ENCODE data around the gene KIR2DL4.
"Not testable (repeated sequence)": the region's sequence is repeated elsewhere in the genome, so short reads cannot be mapped to it uniquely, and the experiment has no call there.

Gene KIR2DL4

GRCh38 chr19:54803410-54803809 lies at the start of gene KIR2DL4:
Gene KIR2DL4 (plus strand): TSS chr19:54803610. CDS start chr19:54803652, 42 bp downstream.
- no peak for DNase-seq (ENCODE audit: low read depth)

DNA sequence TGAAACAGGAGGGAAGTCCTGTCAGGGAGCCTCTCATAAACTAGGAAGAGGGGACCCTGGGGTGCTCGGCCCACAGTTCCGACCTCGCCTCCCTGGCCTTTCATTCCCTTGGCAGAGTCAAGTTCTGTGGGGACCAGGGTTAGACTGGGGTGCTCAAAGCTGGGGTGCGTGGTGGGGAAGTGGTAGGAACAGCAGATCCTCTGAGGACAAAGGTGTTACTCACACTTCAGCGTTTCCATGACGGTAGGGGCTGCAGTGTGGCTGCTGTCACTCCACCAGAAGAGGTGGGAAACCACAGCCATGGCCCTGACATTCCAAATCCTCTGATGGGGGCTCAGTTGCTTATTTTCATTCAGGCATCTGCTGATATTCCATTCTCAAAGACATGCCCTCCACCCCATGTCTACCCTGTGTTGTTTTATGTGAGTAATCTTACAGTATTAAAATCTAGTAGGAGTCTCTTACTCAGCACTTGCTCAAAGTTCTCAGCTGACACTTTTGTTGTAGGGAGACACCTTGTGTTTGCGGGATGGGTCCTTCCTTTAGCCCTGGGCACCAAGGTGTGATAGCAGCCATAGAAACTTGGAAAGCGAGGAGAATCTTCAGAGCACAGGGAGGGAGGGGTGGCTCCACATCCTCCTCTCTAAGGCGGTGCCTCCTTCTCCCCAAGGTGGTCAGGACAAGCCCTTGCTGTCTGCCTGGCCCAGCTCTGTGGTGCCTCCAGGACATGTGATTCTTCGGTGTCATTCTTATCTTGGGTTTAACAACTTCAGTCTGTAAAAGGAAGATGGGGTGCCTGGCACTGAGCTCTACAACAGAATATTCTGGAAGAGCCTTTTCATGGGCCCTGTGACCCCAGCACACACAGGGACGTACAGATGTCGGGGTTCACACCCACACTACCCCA lies 47.0 kb upstream of the KIR2DL4 start:
- not testable (repeated sequence) for DNase-seq (ENCODE audit: low read depth)

- DNase-seq (ENCODE audit: low read depth), result not testable (repeated sequence)
These were observed 44.8 kb upstream of the KIR2DL4 start for GRCh38 chr19:54758577-54758976.

- not testable (repeated sequence) for DNase-seq (ENCODE audit: low read depth)
These were observed 39.2 kb upstream of the KIR2DL4 start for GRCh38 chr19:54764219-54764618.

DNA sequence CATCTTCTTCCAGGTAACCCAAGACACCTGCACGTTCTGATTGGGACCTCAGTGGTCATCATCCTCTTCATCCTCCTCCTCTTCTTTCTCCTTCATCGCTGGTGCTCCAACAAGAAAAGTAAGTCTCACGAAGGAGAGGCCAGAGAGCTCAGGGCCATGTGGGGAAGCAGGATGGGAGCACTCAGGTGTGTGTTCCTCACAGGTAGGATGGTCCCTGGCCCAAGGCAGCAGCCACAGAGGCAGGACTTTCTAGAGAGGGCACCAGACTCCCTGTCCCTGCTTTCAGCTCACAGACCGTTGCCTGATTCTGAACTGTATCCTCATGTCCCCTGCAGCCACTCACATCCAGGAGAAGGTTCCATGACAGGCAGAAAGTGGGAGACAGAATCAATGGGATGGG lies 36.9 kb upstream of the KIR2DL4 start:
- not testable (repeated sequence) for DNase-seq (ENCODE audit: low read depth)

- DNase-seq (ENCODE audit: low read depth), result not testable (repeated sequence)
These were observed 33.8 kb upstream of the KIR2DL4 start, which contains the start of gene KIR2DL1 for GRCh38 chr19:54769646-54770045. Gene KIR2DL1 (plus strand): TSS chr19:54769793. CDS start chr19:54769851, 58 bp downstream.

- not testable (repeated sequence) for DNase-seq (ENCODE audit: low read depth)
These were observed 32.9 kb upstream of the KIR2DL4 start for GRCh38 chr19:54770511-54770910.

- not testable (repeated sequence) for DNase-seq (ENCODE audit: low read depth)
These were observed 32.1 kb upstream of the KIR2DL4 start for GRCh38 chr19:54771018-54771960.

DNA sequence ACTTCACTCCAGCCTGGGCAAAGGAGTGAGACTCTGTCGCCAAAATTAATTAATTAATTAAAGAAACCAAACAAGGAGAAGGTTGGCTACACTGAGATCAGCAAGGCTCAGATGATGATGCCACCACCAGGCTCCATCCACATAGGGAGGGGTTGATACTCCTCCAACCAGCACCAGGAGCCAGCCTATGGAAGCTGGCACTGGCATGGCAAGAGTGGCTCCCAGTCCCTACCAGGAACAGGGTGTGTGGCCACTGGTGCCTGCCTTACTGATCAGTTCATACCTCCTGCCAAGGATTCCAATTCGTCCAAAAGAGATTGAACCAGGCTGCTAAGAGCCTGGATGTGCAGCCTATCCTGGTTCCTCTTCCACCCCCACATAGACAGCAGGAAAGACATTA lies 30.7 kb upstream of the KIR2DL4 start:
- DNase-seq (ENCODE audit: low read depth), result not testable (repeated sequence)

DNA sequence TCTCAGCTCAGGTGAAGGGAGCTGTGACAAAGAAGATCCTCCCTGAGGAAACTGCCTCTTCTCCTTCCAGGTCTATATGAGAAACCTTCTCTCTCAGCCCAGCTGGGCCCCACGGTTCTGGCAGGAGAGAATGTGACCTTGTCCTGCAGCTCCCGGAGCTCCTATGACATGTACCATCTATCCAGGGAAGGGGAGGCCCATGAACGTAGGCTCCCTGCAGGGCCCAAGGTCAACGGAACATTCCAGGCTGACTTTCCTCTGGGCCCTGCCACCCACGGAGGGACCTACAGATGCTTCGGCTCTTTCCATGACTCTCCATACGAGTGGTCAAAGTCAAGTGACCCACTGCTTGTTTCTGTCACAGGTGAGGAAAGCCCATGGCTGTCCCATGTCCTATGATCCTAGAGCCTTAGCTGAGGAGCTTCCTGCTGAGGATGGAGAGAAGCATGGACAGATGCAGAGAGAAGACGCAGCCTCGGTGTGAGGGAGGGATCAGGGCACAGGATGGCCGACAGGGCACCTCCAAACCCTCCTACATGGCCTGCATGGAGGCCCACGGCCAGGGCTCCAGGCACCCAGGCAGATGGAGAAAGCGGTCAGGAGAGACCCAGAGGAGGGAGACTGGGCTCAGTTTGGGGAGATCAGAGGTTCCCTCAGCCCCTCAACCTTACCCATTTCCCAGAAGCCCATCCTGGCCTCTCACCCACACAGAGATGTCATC lies 28.2 kb upstream of the KIR2DL4 start:
- DNase-seq (ENCODE audit: low read depth), result not testable (repeated sequence)

GRCh38 chr19:54775830-54776229 lies 27.6 kb upstream of the KIR2DL4 start:
- not testable (repeated sequence) for DNase-seq (ENCODE audit: low read depth)

GRCh38 chr19:54777851-54778250 lies 25.6 kb upstream of the KIR2DL4 start:
- DNase-seq (ENCODE audit: low read depth), result not testable (repeated sequence)

DNA sequence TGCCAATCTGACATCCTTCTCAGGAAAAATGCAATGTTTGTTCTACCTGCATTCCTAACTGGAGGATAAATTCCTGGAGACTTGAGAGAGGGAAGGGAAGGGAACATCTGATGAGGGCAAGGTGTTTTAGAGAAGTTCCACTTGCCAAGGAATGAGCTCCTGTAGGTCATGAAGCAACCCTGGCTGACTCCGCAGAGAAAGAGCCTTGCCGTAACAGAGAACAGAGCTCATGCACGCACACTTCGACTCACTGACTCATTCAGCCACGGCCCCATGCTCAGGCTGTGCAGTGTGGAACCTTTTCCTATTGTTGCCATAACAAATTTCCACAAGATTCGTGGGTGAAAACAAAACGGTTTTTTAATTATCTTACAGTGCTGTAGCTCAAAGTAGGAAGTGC lies 24.5 kb upstream of the KIR2DL4 start:
- DNase-seq (ENCODE audit: low read depth), result not testable (repeated sequence)

DNA sequence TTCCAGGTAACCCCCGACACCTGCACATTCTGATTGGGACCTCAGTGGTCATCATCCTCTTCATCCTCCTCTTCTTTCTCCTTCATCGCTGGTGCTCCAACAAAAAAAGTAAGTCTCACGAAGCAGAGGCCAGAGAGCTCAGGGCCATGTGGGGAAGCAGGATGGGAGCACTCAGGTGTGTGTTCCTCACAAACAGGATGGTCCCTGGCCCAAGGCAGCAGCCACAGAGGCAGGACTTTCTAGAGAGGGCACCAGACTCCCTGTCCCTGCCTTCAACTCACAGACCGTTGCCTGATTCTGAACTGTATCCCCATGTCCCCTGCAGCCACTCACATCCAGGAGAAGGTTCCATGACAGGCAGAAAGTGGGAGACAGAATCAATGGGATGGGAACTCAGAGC lies 20.5 kb upstream of the KIR2DL4 start:
- not testable (repeated sequence) for DNase-seq (ENCODE audit: low read depth)

- not testable (repeated sequence) for DNase-seq (ENCODE audit: low read depth)
These were observed 17.2 kb upstream of the KIR2DL4 start for GRCh38 chr19:54786091-54786723.

DNA sequence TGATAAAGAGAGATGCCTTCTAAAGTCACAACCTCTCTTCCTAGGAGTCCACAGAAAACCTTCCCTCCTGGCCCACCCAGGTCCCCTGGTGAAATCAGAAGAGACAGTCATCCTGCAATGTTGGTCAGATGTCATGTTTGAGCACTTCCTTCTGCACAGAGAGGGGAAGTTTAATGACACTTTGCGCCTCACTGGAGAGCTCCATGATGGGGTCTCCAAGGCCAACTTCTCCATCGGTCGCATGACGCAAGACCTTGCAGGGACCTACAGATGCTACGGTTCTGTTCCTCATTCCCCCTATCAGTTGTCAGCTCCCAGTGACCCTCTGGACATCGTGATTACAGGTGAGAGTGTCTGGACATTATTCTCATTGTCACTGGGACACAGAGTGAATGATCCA lies 15.3 kb upstream of the KIR2DL4 start:
- DNase-seq (ENCODE audit: low read depth), result not testable (repeated sequence)

GRCh38 chr19:54790711-54791110 lies 12.7 kb upstream of the KIR2DL4 start:
- DNase-seq (ENCODE audit: low read depth), result no peak

DNA sequence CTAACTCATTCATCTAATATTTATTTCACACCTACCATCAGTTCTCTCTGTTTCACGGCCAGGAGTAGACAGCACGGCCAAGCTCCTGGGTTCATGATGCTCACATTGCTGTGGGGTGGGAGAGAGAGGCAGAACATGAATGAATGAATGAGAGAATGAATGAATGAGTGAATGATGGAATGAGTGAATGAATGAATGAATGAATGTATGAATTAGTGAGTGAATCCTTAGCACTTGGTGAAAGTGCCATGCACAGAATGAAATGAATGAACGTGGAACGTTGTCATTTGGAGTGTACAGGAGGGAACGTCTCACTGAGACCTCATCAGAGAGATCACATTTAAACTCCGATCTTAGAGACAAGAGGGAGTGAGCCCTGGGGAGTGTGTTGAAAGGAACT lies 11.9 kb upstream of the KIR2DL4 start:
- no peak for DNase-seq (ENCODE audit: low read depth)

- no peak for DNase-seq (ENCODE audit: low read depth)
These were observed 10.6 kb upstream of the KIR2DL4 start for GRCh38 chr19:54792814-54793213.

- no peak for DNase-seq (ENCODE audit: low read depth)
These were observed 7.7 kb upstream of the KIR2DL4 start for GRCh38 chr19:54795758-54796157.

DNA sequence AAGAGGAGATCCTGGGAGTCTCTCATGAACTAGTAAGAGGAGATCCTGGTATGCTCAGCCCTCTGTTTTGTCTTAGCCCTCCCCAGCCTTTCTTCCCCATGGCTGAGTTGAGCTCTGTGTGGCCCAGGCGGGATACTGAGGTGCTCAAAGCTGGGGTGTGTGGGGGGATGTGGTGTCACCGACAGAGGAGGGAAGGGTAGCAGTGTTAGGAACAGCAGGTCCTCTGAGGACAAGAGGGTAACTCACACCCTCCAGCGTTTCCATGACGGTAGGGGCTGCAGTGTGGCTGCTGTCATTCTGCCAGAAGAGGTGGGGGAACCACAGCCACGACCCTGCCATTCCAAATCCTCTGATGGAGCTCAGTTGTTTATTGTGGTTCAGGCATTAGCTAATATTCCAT lies 691 bp downstream of the KIR2DL4 start:
- no peak for DNase-seq (ENCODE audit: low read depth)

Measured in CMK (cell line).